ENCODE results near the gene SLC9B1. TPM values are rescaled to one million over a fixed set of nuclear protein-coding genes. Genes with fewer than 3 reads are reported as not detected.

SLC9B1 gene
- polyA plus RNA-seq, 1 experiment: 0.07 TPM

DNA sequence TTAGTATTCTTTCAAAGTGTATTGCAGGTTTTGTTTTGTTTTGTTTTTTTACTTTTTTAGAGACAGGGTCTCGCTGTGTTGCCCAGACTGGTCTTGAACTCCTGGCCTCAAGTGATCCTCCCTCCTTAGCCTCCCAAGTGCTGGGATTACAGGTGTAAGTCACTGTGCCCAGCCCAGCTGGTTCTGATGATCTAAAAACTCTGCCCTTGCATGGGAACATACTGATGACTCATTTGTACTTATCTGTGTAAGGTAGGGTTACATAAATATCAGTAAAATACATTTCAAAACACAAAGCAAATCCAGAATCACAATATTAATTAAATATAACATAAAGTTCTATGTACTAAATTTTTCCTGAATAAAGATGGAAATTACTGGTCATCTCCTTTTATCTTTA, 7.4 kb upstream of the SLC9B1 start:
- no peak for TF ChIP-seq CTCF (IDR thresholded peaks at IDR 0.05; ENCODE audit: insufficient read depth, low read depth, low read length)
- POLR2A ChIA-PET: no interaction called here
- Histone ChIP-seq H3K4me3 (ENCODE audit: low read depth, low read length) (no peak overlapping the region), H3K27me3 (ENCODE audit: control insufficient read depth, insufficient read depth, low read length) (no peaks in the 10 kb centered on the region), H3K36me3 (ENCODE audit: control insufficient read depth, insufficient read depth, low read length) (0 out of 2 replicates have a peak, but pooled peaks cover 1% of the 10 kb centered on the region)
- CTCF ChIA-PET: interaction anchor here (1.1 kb wide), 1 partner anchor 458 kb away, joined by 3 read pairs; no protein-coding TSS in a partner anchor
- DNase-seq (ENCODE audit: low read depth): no peak

GRCh38 chr4:103024996-103025395, 5.5 kb upstream of the SLC9B1 start:
- ChIA-PET CTCF (interaction anchor here (0.5 kb wide), 1 partner anchor 534 kb away, joined by 3 read pairs; no protein-coding TSS in a partner anchor), POLR2A (no interaction called here)

GRCh38 chr4:103021120-103021519, 1.6 kb upstream of the SLC9B1 start:
- H3K27me3 ChIP-seq (ENCODE audit: control insufficient read depth, insufficient read depth, low read length): no peaks in the 10 kb centered on the region
- no peak overlapping the region for H3K4me3 ChIP-seq (ENCODE audit: low read depth, low read length)
- no peak for TF ChIP-seq CTCF (IDR thresholded peaks at IDR 0.05; ENCODE audit: insufficient read depth, low read depth, low read length)
- CTCF ChIA-PET: no interaction called here
- DNase-seq (ENCODE audit: low read depth): no peak
- POLR2A ChIA-PET: no interaction called here
- no peaks in the 10 kb centered on the region for H3K36me3 ChIP-seq (ENCODE audit: control insufficient read depth, insufficient read depth, low read length)

More at GRCh38 chr4:103024996-103025395, 5.5 kb upstream of the SLC9B1 start:
- Histone ChIP-seq H3K27me3 (ENCODE audit: control insufficient read depth, insufficient read depth, low read length) (no peaks in the 10 kb centered on the region), H3K36me3 (ENCODE audit: control insufficient read depth, insufficient read depth, low read length) (0 out of 2 replicates have a peak, but pooled peaks cover 1% of the 10 kb centered on the region), H3K4me3 (ENCODE audit: low read depth, low read length) (no peak overlapping the region)
- DNase-seq (ENCODE audit: low read depth): no peak
- TF ChIP-seq CTCF (IDR thresholded peaks at IDR 0.05; ENCODE audit: insufficient read depth, low read depth, low read length): no peak

GRCh38 chr4:103018391-103019307, 856 bp downstream of the SLC9B1 start:
- TF ChIP-seq CTCF (IDR thresholded peaks at IDR 0.05; ENCODE audit: insufficient read depth, low read depth, low read length): no peak
- Histone ChIP-seq H3K27me3 (ENCODE audit: control insufficient read depth, insufficient read depth, low read length) (no peaks in the 10 kb centered on the region), H3K36me3 (ENCODE audit: control insufficient read depth, insufficient read depth, low read length) (no peaks in the 10 kb centered on the region), H3K4me3 (ENCODE audit: low read depth, low read length) (peak overlapping the region; percentile 49)
- CTCF ChIA-PET: interaction anchor here (1.1 to 2.6 kb wide), 6 partner anchors 9 to 586 kb away, joined by 3 to 6 read pairs (median 6); partner anchors contain the start of gene BDH2
- DNase-seq (ENCODE audit: low read depth): no peak
- POLR2A ChIA-PET: no interaction called here

DNA sequence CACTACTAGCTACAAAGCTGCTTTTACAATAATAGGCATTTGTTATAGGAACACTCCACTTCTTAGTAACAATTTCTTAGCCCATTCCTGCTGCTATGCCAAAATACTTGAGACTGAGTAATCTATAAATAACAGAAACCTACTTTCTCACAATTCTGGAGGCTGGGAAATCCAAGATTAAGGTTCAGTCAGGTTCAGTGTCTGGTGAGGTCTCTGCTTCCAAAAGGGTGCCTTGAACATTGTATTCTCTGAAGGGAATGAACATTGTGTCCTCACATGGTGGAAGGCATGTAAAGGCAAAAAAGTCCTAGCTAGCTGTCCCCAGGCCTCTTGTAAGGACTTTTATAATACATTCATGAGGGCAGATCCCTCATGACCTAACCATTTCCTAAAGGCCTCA, 7.0 kb downstream of the SLC9B1 start:
- no peak overlapping the region for H3K4me3 ChIP-seq (ENCODE audit: low read depth, low read length)
- H3K36me3 ChIP-seq (ENCODE audit: control insufficient read depth, insufficient read depth, low read length): no peaks in the 10 kb centered on the region
- TF ChIP-seq CTCF (IDR thresholded peaks at IDR 0.05; ENCODE audit: insufficient read depth, low read depth, low read length): no peak
- H3K27me3 ChIP-seq (ENCODE audit: control insufficient read depth, insufficient read depth, low read length): no peaks in the 10 kb centered on the region
- DNase-seq (ENCODE audit: low read depth): no peak
- ChIA-PET POLR2A (no interaction called here), CTCF (interaction anchor here (0.6 to 4.0 kb wide), 2 partner anchors 25 to 393 kb away, joined by 3 to 29 read pairs; no protein-coding TSS in a partner anchor)
